ACC112 (cell line): ENCODE results near the gene MAPK10.
A peak's percentile ranks its signal among the peaks of the same experiment; 100 is the strongest.

ENCODE experiments used
- H2AFZ ChIP-seq: fragments of 200-600 bp; sonication (generic); one replicate; pipeline ENCODE4 v1.6.0; 2017; ENCODE audit warnings: antibody characterized with exemption, low read length; ENCODE audit not compliant: unreplicated experiment
- H3K27ac ChIP-seq: fragments of 200-600 bp; sonication (generic); 2 replicates; pipeline ENCODE4 v1.5.1; 2014; ENCODE audit warnings: low read depth, mild to moderate bottlenecking, antibody characterized with exemption, low read length, moderate library complexity
- H3K27me3 ChIP-seq: fragments of 200-600 bp; sonication (generic); 2 replicates; pipeline ENCODE4 v1.6.1; 2014; ENCODE audit warnings: mild to moderate bottlenecking, antibody characterized with exemption, low read length, moderate library complexity, mixed read lengths; ENCODE audit not compliant: insufficient read depth
- H3K36me3 ChIP-seq: fragments of 200-600 bp; sonication (generic); 2 replicates; pipeline ENCODE4 v1.6.1; 2016; ENCODE audit warnings: mild to moderate bottlenecking, antibody characterized with exemption, low read length, moderate library complexity, mixed read lengths; ENCODE audit not compliant: insufficient read depth
- H3K4me1 ChIP-seq: fragments of 200-600 bp; sonication (generic); one replicate; pipeline ENCODE4 v1.6.1; 2016; ENCODE audit warnings: low read length, mixed read lengths; ENCODE audit not compliant: insufficient read depth, unreplicated experiment, control insufficient read depth
- H3K4me3 ChIP-seq: fragments of 200-600 bp; sonication (generic); 2 replicates; pipeline ENCODE4 v1.5.1; 2014; ENCODE audit warnings: mild to moderate bottlenecking, low read depth, low read length
- H3K79me2 ChIP-seq: fragments of 200-600 bp; sonication (generic); one replicate; pipeline ENCODE4 v1.6.0; 2016; ENCODE audit warnings: low read length; ENCODE audit not compliant: control insufficient read depth, unreplicated experiment, insufficient read depth

Gene MAPK10

GRCh38 chr4:86250006-86250405 lies 109.8 kb downstream of the MAPK10 start:
- Histone ChIP-seq H3K36me3 (no peaks in the 10 kb centered on the region), H3K4me3 (no peak overlapping the region), H3K27ac (no peak overlapping the region), H2AFZ (no peak overlapping the region), H3K79me2 (no peaks in the 10 kb centered on the region), H3K4me1 (no peaks in the 10 kb centered on the region), H3K27me3 (no peaks in the 10 kb centered on the region)

- Histone ChIP-seq H3K79me2 (no peaks in the 10 kb centered on the region), H3K36me3 (no peaks in the 10 kb centered on the region), H3K4me1 (no peaks in the 10 kb centered on the region), H3K4me3 (no peak overlapping the region), H2AFZ (no peak overlapping the region), H3K27me3 (no peaks in the 10 kb centered on the region), H3K27ac (no peak overlapping the region)
Measured at GRCh38 chr4:86249074-86249473, 110.8 kb downstream of the MAPK10 start.

GRCh38 chr4:86247906-86248305 lies 111.9 kb downstream of the MAPK10 start:
- Histone ChIP-seq H3K27me3 (no peaks in the 10 kb centered on the region), H2AFZ (no peak overlapping the region), H3K79me2 (no peaks in the 10 kb centered on the region), H3K4me3 (no peak overlapping the region), H3K4me1 (no peaks in the 10 kb centered on the region), H3K36me3 (no peaks in the 10 kb centered on the region), H3K27ac (no peak overlapping the region)

GRCh38 chr4:86247320-86247719 lies 112.5 kb downstream of the MAPK10 start:
- Histone ChIP-seq H2AFZ (no peak overlapping the region), H3K27me3 (no peaks in the 10 kb centered on the region), H3K4me1 (no peaks in the 10 kb centered on the region), H3K36me3 (no peaks in the 10 kb centered on the region), H3K79me2 (no peaks in the 10 kb centered on the region), H3K4me3 (no peak overlapping the region), H3K27ac (no peak overlapping the region)

GRCh38 chr4:86243750-86244149 lies 116.1 kb downstream of the MAPK10 start:
- Histone ChIP-seq H2AFZ (no peak overlapping the region), H3K36me3 (no peaks in the 10 kb centered on the region), H3K27ac (no peak overlapping the region), H3K4me1 (no peaks in the 10 kb centered on the region), H3K4me3 (no peak overlapping the region), H3K27me3 (no peaks in the 10 kb centered on the region), H3K79me2 (no peaks in the 10 kb centered on the region)

GRCh38 chr4:86242677-86243076 lies 117.2 kb downstream of the MAPK10 start:
- no peaks in the 10 kb centered on the region for H3K27me3 ChIP-seq

GRCh38 chr4:86235549-86235948 lies 124.3 kb downstream of the MAPK10 start:
- Histone ChIP-seq H3K4me1 (no peaks in the 10 kb centered on the region), H3K79me2 (no peaks in the 10 kb centered on the region), H3K4me3 (no peak overlapping the region), H2AFZ (no peak overlapping the region), H3K27ac (no peak overlapping the region), H3K36me3 (no peaks in the 10 kb centered on the region), H3K27me3 (no peaks in the 10 kb centered on the region)

More at GRCh38 chr4:86242677-86243076, 117.2 kb downstream of the MAPK10 start:
- no peak overlapping the region for H2AFZ ChIP-seq
- H3K4me1 ChIP-seq: no peaks in the 10 kb centered on the region
- H3K27ac ChIP-seq: no peak overlapping the region
- H3K36me3 ChIP-seq: no peaks in the 10 kb centered on the region
- no peak overlapping the region for H3K4me3 ChIP-seq
- no peaks in the 10 kb centered on the region for H3K79me2 ChIP-seq

GRCh38 chr4:86233681-86234080 lies 126.2 kb downstream of the MAPK10 start:
- no peaks in the 10 kb centered on the region for H3K79me2 ChIP-seq
- H3K36me3 ChIP-seq: no peaks in the 10 kb centered on the region
- H3K4me1 ChIP-seq: no peaks in the 10 kb centered on the region
- no peaks in the 10 kb centered on the region for H3K27me3 ChIP-seq
- H3K27ac ChIP-seq: no peak overlapping the region
- no peak overlapping the region for H3K4me3 ChIP-seq
- H2AFZ ChIP-seq: peak overlapping the region; percentile 67

GRCh38 chr4:86233090-86233489 lies 126.8 kb downstream of the MAPK10 start:
- no peaks in the 10 kb centered on the region for H3K27me3 ChIP-seq
- H3K79me2 ChIP-seq: no peaks in the 10 kb centered on the region
- no peak overlapping the region for H3K4me3 ChIP-seq
- no peak overlapping the region for H2AFZ ChIP-seq
- H3K36me3 ChIP-seq: no peaks in the 10 kb centered on the region
- no peak overlapping the region for H3K27ac ChIP-seq
- H3K4me1 ChIP-seq: no peaks in the 10 kb centered on the region

- H3K27me3 ChIP-seq: no peaks in the 10 kb centered on the region
- H3K27ac ChIP-seq: no peak overlapping the region
- no peak overlapping the region for H2AFZ ChIP-seq
- H3K36me3 ChIP-seq: no peaks in the 10 kb centered on the region
- H3K4me3 ChIP-seq: no peak overlapping the region
- H3K79me2 ChIP-seq: no peaks in the 10 kb centered on the region
- H3K4me1 ChIP-seq: peaks cover 21% of the 10 kb centered on the region
Measured at GRCh38 chr4:86223472-86223871, 136.4 kb downstream of the MAPK10 start.

- peaks cover 21% of the 10 kb centered on the region for H3K4me1 ChIP-seq
- H2AFZ ChIP-seq: no peak overlapping the region
- H3K27me3 ChIP-seq: no peaks in the 10 kb centered on the region
- no peaks in the 10 kb centered on the region for H3K79me2 ChIP-seq
- H3K36me3 ChIP-seq: no peaks in the 10 kb centered on the region
- no peak overlapping the region for H3K4me3 ChIP-seq
- no peak overlapping the region for H3K27ac ChIP-seq
Measured at GRCh38 chr4:86221002-86221401, 138.9 kb downstream of the MAPK10 start.
